COLO668 (cell line): ENCODE data around the gene TTLL5.
"Not testable (repeated sequence)": the region's sequence is repeated elsewhere in the genome, so short reads cannot be mapped to it uniquely, and the experiment has no call there.

Source experiments
- DNase-seq: peaks from one replicate; lab custom pipeline; 2025; ENCODE audit not compliant: unreplicated experiment; lab: John Stamatoyannopoulos, UW

Gene TTLL5

DNA sequence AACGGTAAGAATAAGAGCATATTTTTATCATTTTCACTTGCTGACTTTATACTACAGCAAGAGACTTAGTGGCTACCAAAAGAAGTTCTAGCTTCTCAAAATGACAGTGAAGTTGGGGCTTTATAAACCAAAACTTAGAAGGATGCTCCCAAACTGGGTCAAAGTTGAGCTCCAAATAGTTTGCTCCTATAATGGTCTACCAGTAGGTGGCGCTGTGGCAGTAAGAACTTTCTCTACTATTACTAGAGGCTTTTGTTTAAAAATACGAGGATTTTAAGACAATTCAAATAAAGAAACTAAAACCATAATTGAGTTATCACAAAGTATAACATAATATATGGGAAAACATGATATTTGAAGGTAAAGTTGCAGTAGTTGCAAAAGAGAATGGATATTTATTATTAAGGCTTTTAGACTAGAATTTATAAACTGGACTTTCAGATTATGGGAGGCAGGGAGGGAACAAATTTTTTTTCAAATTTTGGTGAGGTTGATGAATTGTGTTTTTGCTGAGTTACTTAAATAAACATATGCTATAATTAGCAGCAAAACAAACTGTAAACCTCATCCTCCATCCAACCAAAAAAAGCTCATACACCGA, 245.7 kb downstream of the TTLL5 start:
- peak; percentile 70 for DNase-seq

DNA sequence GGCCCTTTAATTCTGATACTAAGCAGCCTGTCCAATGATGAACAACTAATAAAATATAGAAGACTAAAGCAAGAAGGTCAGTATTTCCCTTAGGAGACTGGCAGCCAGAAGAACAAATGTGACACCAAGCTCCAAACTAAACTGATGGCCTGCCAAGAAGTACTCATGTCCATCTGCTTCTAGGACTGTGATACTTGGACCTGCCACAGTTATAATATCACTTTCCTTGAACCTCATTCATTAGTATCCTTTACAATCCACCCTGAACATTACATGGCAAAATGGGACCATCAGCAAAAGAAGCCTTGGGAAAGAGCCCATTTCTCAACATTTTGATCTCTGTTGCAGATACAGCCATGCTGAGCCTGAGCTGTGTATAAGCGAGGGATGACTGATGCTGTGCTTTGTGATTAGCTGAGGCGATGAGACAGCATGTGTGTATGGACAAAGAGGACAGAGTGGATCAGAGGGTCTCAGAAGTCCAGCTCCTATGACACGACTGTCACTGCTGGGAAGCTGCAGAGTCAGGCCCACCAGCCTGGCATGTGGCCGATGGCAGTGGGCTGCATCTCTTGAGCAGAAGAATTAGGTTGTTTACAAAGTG, 246.8 kb downstream of the TTLL5 start:
- no peak for DNase-seq

DNA sequence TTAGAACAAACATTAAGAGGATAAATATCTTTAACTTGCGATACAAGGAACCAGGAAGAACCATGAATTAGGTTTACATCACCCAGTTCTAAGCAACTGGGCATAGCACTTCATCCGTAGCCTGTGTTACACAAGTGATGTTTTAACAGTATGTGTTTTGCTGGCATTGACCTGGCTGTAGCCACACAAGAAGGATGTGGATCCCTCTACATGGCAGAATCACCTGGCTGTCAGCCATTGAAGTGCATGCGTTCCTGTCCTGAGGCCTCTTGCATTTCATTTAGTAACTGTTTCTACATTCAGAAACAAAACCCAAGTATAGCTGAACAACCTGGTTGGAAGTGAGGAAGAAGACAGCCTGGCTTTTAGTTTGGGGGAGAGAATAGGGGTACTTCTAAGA, 248.6 kb downstream of the TTLL5 start:
- no peak for DNase-seq

DNA sequence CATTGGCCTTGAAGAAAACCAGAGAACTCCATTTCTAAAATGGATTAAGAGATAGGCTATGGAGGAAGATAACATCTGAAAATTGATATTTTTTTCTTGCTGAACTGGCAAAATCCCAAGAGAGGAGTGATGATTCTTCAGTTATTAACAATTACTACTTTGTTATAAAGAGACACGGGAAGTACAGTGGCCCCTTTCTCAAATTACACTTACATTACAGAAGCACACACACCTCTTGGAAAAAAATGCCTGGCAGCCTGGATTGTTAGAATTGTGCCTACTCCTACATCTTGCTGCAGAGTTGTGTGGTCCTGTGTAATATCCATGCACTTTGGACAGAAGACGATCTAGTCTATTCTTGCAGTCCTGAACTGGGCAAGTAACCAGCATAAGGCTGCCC, 249.0 kb downstream of the TTLL5 start:
- no peak for DNase-seq

DNA sequence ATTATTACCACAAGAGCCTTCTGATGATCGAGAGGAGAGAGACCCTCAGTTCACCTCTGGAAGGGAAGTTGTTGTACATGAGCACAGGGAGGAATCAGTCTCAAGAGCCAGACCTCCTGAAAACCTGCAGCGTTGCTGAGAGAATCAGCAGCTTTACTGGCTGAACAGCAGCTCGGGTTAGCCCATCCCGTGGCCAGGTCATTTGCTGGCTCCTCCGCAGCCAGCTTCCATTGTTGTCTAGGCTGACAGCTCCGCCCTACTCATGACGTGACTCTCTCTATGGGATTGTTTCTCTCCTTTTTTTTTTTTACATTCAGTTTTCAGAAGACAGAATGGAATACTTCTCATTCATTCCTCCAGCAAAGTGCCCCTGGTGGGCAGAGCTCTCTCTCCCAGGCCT, 250.8 kb downstream of the TTLL5 start:
- DNase-seq: no peak

DNA sequence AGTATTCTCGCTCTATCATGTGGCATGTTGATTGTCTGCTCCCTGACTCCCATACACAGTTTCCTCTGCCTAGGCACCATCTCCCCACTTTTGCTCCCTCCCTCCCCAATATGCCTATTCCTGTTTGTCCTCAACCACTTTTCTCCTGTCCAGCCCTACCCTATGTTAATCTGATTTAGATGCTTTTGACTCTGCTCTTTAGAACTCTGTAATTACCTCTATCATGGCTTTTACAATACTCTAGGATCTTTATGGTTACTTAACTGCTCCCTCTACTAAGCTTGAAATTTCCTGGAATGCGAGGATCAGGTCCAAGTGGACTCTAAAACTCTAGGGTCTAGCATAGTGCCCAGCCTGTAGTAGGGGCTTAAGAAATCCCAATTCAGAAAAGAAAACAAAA, 252.1 kb downstream of the TTLL5 start:
- no peak for DNase-seq

DNA sequence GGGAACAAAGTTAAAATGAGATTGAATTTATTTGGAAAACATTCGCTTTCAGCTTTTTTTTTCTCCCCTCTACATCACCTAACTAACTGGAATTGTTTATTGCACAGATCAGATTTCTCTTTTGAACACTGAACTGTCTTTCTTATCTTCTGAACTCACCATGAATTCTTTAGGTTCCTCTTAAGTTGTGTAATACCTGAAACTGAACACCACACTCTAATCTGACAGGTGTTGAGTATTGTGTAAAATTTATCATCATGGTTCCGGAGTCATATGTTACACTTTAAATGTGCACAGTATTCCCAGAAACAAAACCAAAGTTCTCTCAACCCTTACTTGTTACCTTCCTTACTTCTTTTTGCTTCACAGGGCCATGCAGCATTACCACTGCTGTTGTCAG, 254.0 kb downstream of the TTLL5 start:
- DNase-seq: no peak

DNA sequence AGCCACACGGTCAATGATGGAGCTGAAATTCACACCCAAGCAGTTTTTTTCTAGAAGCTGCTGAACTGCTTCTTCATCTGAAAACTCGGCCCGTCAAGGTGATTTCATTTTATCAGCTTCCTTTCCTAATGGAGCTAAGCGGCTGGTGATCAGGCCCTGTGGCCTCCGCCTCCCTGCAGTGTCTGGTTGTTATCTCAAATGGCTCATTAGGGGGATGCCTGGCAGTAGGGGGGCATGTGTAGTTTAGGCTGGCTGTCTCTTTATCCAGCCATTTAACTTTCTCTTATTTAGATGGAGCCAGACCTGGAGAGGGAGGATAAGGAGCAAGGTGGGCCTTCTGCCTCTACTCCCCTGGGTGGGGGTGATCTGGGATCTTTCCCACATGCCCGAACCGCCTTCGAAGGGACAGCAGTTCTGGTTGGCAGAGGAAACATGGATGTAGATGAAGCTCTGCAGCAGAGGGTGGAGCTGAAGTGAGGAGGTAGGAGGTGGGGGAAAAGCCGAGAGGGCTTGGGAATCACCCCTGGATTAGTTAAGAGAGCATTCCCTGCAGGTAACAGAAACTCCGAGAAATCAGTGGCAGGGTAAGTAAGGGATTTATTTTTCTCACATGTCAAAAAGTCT, 256.4 kb downstream of the TTLL5 start:
- DNase-seq: no peak

DNA sequence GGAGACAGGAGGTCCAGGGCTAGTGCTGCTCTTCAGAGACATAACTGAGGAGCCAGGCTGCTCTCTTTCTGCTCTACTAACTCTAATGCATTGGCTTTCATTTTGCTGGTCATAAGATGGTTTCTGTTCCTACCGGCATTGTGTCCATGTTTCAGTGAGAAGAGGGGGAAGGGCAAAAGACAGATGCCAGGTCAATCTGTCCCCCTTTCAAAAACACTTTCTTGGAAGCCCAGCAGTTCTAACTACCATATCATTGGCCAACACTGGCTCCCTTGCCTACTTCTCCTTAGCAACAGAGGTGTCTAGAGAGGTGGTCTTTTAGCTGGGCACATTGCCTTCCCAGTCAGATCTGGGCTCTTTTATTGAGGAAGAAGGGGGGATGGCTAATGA, 256.9 kb downstream of the TTLL5 start:
- no peak for DNase-seq

DNA sequence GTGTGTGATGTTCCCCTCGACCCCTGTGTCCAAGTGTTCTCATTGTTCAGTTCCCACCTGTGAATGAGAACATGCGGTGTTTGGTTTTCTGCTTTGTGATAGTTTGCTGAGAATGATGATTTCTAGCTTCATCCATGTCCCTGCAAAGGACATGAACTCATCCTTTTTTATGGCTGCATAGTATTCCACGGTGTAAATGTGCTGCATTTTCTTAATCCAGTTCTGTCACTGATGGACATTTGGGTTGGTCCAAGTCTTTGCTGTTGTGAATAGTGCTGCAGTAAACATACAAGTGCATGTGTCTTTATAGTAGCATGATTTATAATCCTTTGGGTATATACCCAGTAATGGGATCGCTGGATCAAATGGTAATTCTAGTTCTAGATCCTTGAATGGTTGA, 259.4 kb downstream of the TTLL5 start:
- not testable (repeated sequence) for DNase-seq

DNA sequence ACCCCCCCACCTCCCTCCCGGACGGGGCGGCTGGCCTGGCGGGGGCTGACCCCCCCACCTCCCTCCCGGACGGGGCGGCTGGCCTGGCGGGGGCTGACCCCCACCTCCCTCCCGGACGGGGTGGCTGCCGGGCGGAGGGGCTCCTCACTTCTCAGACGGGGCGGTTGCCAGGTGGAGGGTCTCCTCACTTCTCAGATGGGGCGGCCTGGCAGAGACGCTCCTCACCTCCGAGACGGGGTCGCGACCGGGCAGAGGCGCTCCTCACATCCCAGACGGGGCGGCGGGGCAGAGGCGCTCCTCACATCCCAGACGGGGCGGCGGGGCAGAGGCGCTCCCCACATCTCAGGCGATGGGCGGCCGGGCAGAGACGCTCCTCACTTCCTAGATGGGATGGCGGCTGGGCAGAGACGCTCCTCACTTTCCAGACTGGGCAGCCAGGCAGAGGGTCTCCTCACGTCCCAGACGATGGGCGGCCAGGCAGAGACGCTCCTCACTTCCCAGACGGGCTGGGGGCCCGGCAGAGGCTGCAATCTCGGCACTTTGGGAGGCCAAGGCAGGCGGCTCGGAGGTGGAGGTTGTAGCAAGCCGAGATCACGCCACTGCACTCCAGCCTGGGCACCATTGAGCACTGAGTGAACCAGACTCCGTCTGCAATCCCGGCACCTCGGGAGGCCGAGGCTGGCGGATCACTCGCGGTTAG, 264.2 kb downstream of the TTLL5 start:
- not testable (repeated sequence) for DNase-seq

DNA sequence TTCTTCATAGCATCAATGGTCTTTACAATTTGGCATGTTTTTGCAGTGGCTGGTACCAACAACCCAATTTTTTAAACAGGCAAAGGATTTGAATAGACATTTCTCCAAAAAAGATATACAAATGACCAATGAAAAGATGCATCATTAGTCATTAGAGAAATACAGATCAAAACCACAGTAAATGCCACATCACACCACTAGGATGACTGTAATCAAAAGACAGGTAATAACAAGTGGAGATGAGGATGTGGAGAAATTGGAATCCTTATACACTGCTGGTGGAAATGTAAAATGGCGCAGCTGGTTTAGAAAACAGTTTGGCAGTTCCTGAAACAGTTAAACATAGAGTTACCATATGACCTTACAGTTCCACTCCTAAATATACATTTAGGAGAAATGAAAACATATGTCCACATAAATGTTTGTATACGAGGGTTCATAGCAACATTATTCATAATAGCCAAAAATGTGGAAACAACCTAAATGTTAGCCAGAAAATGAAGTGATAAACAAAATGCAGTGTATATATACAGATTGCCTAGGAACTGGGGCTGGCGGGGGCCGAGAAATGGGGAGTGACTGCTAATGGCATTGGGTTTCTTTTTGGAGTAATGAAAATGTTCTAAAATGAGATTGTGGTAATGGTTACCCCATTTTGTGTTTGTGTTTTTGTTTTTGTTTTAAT, 265.5 kb downstream of the TTLL5 start:
- DNase-seq: no peak

DNA sequence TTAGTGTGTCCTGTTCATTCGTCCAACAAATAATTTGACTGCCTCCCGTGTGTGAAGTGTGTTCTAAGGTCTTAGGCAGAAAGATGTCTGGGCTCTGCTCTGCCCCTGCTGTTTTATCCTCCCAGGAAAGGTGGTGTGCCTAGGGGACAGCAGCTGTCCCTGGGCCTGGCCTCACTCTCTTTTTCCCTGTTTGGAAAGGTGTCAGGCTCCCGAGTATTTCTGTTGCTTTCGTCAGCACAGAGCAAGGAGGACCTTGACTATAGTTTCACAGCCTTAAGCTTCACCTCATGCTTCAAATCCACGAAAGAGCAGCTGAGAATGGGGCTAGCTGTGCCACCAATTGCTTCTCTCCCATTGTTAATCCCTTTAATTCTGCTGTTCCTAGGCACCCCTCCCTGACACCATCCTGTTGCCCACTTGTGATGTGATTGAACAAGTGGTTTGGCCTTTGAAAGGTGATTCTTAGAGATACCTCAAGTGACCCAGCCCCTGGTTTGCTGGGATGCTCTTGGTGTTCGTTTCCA, 266.6 kb downstream of the TTLL5 start:
- no peak for DNase-seq

DNA sequence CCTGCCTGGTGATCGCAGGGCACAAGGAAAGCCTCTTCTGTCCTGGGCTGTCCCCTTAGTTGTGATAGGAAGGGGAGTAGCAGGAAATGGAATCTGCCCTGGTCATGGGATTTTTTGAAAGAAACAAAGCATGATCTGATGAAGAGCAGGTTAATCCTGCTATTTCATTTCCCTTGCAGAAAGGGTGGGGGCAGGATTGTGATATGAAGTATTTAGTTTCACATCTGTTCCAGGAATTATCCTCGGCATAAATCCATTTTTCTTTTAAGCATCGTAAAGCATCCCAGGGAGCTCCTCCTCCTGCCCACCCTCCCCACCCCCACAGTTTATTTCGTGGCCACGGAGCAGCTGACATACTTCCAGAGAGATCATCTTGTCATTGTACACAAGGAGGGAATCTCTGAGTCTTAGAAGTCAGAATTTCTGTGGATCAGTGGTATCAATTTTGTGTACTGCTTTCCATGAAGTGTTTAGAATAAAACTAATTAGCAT, 267.7 kb downstream of the TTLL5 start:
- no peak for DNase-seq

DNA sequence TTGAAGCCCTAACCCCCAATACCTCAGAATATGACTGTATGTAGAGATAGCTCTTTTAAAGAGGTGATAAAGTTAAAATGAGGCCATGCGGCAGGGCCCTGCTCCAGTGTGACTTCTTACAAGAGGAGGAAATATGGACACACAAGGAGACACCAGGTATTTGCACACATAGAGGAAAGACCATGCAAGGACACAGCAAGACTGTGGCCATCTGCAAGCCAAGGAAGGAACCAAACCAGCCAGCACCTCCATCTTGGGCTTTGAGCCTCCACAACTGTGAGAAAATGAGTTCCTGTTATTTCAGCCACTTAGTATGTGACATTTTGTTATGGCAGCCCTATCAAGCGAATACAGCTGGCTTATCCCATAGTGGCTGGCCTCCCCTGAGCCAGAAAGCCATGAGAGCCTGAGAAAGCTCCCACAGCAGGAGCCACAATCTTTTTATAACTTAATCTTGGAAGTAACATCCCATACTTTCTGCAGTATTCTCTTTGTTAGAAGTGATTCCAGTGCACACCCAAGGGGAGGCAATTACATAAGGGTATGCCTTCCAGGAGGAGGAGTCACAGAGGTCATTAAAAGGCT, 272.8 kb downstream of the TTLL5 start:
- no peak for DNase-seq

DNA sequence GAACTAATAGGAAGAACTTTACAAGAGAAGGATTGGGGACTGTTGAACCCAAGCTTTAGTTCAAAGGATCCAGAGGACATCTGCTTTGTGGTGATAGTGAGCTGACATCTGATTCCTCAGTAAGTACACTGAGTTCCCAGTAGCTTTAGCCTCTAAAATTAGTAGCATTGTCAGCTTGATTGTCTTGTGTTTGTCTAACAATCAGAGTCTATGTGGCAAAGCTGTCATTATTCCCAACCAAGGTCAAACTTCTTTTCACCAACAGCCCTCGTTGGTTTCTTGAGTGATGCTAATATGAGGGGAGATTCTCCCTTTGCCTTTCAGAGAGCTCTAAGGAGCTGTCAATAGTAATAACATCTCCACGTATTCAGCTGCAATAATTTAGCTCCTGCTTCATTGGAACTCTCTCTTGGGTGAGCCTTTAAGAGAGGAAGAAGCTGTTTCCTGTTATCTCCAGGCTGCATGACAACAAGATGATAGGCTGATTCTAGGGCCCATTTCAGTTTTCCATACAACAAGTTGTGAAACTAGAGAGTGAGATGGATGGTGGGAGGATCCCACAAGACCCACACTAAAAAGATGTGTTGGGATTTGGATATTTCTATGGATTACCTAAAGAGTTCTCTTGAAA, 274.1 kb downstream of the TTLL5 start:
- DNase-seq: no peak

DNA sequence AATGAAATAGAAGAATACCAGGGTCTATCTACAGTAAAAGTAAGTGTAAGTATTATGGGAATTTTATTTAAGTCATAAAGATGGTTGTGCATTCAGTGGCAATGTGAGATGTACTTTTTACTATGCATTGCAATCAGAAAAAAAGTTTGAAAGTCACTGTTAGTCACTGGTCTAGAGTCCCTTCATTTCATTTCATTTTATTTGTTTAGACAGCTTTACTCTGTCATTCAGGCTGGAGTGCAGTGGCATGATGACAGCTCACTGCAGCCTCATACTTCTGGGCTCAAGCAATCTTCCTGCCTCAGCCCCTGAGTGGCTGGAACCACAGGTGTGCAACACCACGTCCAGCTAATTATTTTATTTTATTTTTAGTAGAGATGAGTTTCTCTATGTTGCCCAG, 278.2 kb downstream of the TTLL5 start:
- no peak for DNase-seq

DNA sequence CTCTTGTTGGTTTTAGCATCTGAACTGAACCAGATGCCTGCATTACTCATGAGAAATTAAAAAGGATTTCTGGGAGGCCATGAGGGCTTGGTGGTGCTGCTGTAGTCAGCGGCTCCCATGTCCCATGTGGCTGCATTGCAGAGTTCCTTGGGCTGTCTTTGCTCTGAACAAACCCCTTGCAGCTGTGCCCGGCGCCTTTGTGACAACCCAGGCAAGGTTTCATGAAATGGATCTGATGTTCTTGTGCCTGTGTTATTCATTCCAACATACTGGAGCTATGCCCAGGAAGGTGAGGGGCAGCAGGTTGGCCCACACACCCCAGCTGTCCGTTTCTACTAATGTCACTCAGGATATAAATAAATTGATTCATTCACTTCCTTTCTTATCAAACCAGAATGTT, 280.0 kb downstream of the TTLL5 start:
- DNase-seq: no peak

DNA sequence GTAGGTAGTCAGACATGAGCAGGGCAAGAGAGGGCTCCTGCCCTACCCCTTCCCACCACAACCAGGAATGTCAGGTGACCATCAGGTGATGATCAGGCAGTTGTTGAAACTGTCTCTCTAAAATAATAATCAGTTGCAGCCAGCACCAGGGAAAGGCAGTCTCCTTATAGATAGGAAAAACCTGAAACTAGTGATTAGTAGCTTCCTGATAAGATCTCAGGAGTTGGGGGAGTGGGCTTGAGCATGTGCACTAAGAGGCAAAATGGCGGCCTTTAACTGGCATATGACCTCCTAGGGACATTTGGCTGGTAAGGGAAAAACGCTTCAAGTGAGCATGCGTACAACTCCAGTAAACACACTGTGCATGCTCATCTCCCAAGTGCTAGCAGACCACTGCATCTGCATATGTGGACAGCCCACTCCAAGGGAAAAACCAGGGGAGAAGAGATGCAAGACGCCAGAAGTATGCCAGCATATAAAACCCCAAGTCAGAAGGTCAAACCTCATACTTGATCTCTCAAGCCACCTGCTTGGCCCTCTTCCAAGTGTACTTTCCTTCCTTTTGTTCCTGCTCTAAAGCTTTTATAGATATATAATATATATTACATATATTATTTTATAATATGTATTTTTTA, 283.7 kb downstream of the TTLL5 start:
- DNase-seq: no peak

DNA sequence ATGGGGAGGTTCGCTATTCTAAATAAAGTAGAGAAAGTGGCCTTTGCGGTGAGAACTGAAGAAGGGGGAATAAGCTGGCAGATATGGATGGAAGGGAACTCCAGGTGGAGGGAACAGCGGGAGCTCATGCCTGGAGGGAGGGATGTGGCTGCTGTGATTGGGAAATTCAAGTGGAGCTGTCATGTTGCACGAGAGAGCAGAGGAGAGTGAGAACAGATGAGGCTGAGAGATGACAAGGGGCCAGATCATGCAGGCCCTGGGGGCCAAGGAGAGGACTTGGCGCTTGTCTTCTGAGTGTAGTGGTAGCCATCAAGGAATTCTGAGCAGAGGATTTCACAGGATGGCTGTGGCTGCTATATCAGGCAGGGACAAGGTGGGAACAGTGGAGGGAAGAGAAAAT, 285.7 kb downstream of the TTLL5 start:
- no peak for DNase-seq
